ENCODE results near the gene MRPL54. TPM values are rescaled to one million over a fixed set of nuclear protein-coding genes. Genes with fewer than 3 reads are reported as not detected.

The MRPL54 gene
- total RNA-seq: 10 to 100 TPM; 38.1 to 38.9 TPM
- polyA plus RNA-seq (2013, experiment 1 of 2): 41.9 TPM
- polyA plus RNA-seq (2013, experiment 2 of 2): 32.2 TPM
- long read RNA-seq, experiment 1, transcript MRPL54-201 (3 exons, 626 nt): major isoform, 20 of 23 reads
- long read RNA-seq, experiment 1, partial matches to known transcripts: 2 of 23 reads
- long read RNA-seq, experiment 1, other reads (novel, unspliced or antisense): 1 of 23 reads
- long read RNA-seq, experiment 2, transcript MRPL54-201 (3 exons, 626 nt): major isoform, 5 of 5 reads
- long read RNA-seq, experiment 2, partial matches to known transcripts: 0 of 5 reads
- long read RNA-seq, experiment 2, other reads (novel, unspliced or antisense): 0 of 5 reads
- long read RNA-seq, experiment 3, transcript MRPL54-201 (3 exons, 626 nt): major isoform, 11 of 11 reads
- long read RNA-seq, experiment 3, partial matches to known transcripts: 0 of 11 reads
- long read RNA-seq, experiment 3, other reads (novel, unspliced or antisense): 0 of 11 reads
- long read RNA-seq, experiment 4, partial matches to known transcripts: 0 of 2 reads
- long read RNA-seq, experiment 4, other reads (novel, unspliced or antisense): 2 of 2 reads

GRCh38 chr19:3762501-3763459 lies at the start of gene MRPL54:
TSS of gene MRPL54 (plus strand) at chr19:3762682. CDS start at chr19:3762701, 19 bp downstream.
- Mint-ChIP-seq H3K27me3 (ENCODE audit: insufficient read depth) (no peaks in the 10 kb centered on the region), H3K9me3 (no peaks in the 10 kb centered on the region), H3K4me3 (peak within 1 kb of the TSS; percentile 93), H3K4me1 (no peaks in the 10 kb centered on the region), H3K27ac (peak within 1 kb of the TSS; percentile 99), H3K36me3 (ENCODE audit: low read depth) (peaks cover 17% of the 10 kb centered on the region)
- Histone ChIP-seq H3K4me3 (ENCODE audit: low read length) (peak within 1 kb of the TSS; percentile 94), H3K4me1 (ENCODE audit: control insufficient read depth, insufficient read depth, low read length) (no peaks in the 10 kb centered on the region), H3K9ac (ENCODE audit: extremely low read depth, low read length, poor library complexity, severe bottlenecking) (peak within 1 kb of the TSS; percentile 90), H3K27ac (ENCODE audit: low read depth, low read length) (peak within 1 kb of the TSS; percentile 96), H3K36me3 (ENCODE audit: control insufficient read depth, insufficient read depth, low read length) (peaks cover 5% of the 10 kb centered on the region), H3K9me3 (ENCODE audit: control insufficient read depth, low read length) (no peaks in the 10 kb centered on the region), H3K27me3 (ENCODE audit: control insufficient read depth, insufficient read depth, low read length, poor library complexity, severe bottlenecking) (no peaks in the 10 kb centered on the region)
- peak; percentile 100 for DNase-seq
- TF ChIP-seq CTCF (conservative IDR thresholded peaks at IDR 0.05): no peak
- WGBS, 2 experiments (ENCODE audit: insufficient coverage in 1 of 2, insufficient read length in 1 of 2): 5 to 7% methylated on average over 30 to 47 of the region's 47 CpGs

GRCh38 chr19:3716147-3716668 lies 46.3 kb upstream of the MRPL54 start:
- no peak overlapping the region for H3K27ac Mint-ChIP-seq
- no peaks in the 10 kb centered on the region for H3K36me3 Mint-ChIP-seq (ENCODE audit: low read depth)
- H3K9me3 Mint-ChIP-seq: no peaks in the 10 kb centered on the region
- Histone ChIP-seq H3K27me3 (ENCODE audit: control insufficient read depth, insufficient read depth, low read length, poor library complexity, severe bottlenecking) (no peaks in the 10 kb centered on the region), H3K27ac (ENCODE audit: low read depth, low read length) (no peak overlapping the region), H3K4me3 (ENCODE audit: low read length) (no peak overlapping the region), H3K9ac (ENCODE audit: extremely low read depth, low read length, poor library complexity, severe bottlenecking) (no peak overlapping the region), H3K36me3 (ENCODE audit: control insufficient read depth, insufficient read depth, low read length) (no peaks in the 10 kb centered on the region), H3K9me3 (ENCODE audit: control insufficient read depth, low read length) (no peaks in the 10 kb centered on the region), H3K4me1 (ENCODE audit: control insufficient read depth, insufficient read depth, low read length) (no peaks in the 10 kb centered on the region)
- no peaks in the 10 kb centered on the region for H3K27me3 Mint-ChIP-seq (ENCODE audit: insufficient read depth)
- no peak overlapping the region for H3K4me3 Mint-ChIP-seq
- 93% methylated on average over 16 of the region's 16 CpGs for WGBS, 2 experiments (ENCODE audit: insufficient coverage in 1 of 2, insufficient read length in 1 of 2)
- H3K4me1 Mint-ChIP-seq: no peaks in the 10 kb centered on the region
- TF ChIP-seq CTCF (conservative IDR thresholded peaks at IDR 0.05): no peak
- no peak for DNase-seq

- Histone ChIP-seq H3K27me3 (ENCODE audit: control insufficient read depth, insufficient read depth, low read length, poor library complexity, severe bottlenecking) (peaks cover 7% of the 10 kb centered on the region), H3K4me3 (ENCODE audit: low read length) (no peak overlapping the region), H3K27ac (ENCODE audit: low read depth, low read length) (no peak overlapping the region), H3K9ac (ENCODE audit: extremely low read depth, low read length, poor library complexity, severe bottlenecking) (no peak overlapping the region), H3K36me3 (ENCODE audit: control insufficient read depth, insufficient read depth, low read length) (no peaks in the 10 kb centered on the region), H3K4me1 (ENCODE audit: control insufficient read depth, insufficient read depth, low read length) (no peaks in the 10 kb centered on the region), H3K9me3 (ENCODE audit: control insufficient read depth, low read length) (no peaks in the 10 kb centered on the region)
- 98% methylated on average over 4 of the region's 4 CpGs; no CpG with 5 or more reads in 1 of the 2 experiments for WGBS, 2 experiments (ENCODE audit: insufficient coverage in 1 of 2, insufficient read length in 1 of 2)
- no peak for DNase-seq
- H3K9me3 Mint-ChIP-seq: no peaks in the 10 kb centered on the region
- H3K27me3 Mint-ChIP-seq (ENCODE audit: insufficient read depth): peaks cover 10% of the 10 kb centered on the region
- H3K4me1 Mint-ChIP-seq: peaks cover 4% of the 10 kb centered on the region
- no peak overlapping the region for H3K4me3 Mint-ChIP-seq
- TF ChIP-seq CTCF (conservative IDR thresholded peaks at IDR 0.05): no peak
- no peak overlapping the region for H3K27ac Mint-ChIP-seq
- H3K36me3 Mint-ChIP-seq (ENCODE audit: low read depth): no peaks in the 10 kb centered on the region
These were observed 42.6 kb upstream of the MRPL54 start for GRCh38 chr19:3719868-3720267.

Data from endodermal cell (in vitro differentiated cells).